Effector CD8-positive, alpha-beta T cell (primary cell): ENCODE measurements around the gene ESYT2.

Experiments used
- DNase-seq: peaks from one replicate; lab custom pipeline; 2025; lab: John Stamatoyannopoulos, UW

Gene ESYT2

GRCh38 chr7:158745057-158745715 lies 84.1 kb downstream of the ESYT2 start:
- DNase-seq, result no peak

DNA sequence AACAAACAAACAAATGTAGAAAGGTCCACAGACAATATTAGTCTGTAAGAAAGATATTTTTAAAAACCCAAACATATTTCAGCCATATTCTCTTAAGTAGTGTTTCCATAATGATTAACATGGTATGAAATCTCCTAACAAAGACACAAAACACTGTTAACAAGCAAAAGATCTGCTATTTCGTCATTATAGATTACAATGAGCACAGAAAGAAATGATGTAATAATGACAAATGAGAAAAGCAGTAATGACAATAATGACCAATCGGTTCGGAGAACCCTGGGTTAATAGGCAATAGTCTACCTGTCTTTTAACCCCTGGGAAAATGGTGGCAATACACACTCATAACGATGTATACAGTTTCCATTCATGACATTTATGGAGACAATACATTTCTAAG lies 85.2 kb downstream of the ESYT2 start:
- no peak for DNase-seq

DNA sequence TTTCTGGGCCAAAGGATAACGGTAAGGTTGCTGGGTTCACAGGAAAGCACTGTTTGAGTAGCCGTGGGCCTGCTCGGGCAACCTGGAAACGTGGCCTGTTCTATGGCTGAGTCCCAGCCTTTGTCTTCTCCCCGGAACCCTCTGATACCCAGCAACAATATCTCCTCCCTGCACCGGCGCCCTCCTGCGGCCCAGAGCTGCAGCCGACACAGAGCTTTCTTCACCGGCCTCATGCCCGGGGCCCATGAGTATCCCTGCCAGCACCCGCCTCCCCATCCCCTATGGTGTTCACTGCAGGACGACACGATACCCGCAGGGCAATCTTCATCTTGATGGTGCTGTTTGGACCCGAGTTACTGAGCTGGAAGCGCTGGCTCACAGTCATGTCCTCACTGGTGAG lies 86.1 kb downstream of the ESYT2 start:
- DNase-seq, result no peak

DNA sequence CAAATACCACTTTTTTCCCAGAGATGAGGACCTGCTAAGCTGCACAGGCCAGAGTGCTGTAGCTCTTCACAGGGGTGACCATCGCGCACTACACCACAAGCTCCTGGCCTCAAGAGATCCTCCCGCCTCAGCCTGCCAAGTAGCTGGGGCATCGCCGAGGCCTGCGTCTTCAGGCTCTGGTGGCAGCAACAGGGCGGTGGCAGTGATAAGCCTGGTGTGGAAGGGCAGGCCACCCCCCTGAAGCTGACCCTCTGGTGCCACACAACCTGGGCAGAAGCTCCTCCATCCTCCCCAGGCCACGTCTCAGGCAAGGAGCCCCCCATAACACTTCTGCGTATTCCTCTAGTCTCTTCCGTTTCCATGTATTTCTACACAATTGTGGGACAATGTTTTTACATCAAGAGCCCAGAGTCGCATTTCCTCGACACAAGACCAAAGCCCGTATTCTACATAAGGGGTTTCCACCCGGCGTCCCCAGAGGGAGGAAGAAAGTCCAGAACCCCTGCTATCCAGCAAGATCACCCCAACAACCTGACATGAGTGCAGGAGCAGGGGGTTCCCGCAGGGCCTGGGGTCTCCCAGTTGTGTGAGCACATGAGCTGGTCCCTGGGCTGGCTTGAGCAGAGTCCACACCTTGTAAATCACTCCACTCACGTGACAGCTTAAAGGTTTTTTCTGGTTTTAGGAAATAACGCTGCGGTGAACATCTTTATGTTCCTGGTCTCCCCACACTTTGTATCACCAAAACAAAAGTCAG lies 87.1 kb downstream of the ESYT2 start:
- DNase-seq, result no peak

DNA sequence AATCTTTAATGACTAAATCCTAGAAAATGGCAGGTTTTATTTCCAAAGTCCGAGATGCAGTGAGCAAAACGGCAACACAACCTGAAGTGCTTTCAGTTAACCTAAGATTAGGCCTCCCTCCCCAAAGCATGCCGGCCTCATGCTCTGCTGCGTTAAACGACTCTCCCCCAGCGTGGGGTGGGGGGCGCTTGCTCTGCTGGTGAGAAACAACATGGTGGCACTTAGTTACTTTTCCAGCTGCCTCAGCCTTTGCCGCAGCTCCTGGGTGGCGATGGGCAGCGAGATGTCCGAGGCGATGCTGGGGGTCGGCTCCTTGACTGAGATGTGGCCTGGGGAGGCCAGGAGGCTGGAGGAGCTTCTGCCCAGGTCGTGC lies 88.0 kb downstream of the ESYT2 start:
- DNase-seq, result no peak

DNA sequence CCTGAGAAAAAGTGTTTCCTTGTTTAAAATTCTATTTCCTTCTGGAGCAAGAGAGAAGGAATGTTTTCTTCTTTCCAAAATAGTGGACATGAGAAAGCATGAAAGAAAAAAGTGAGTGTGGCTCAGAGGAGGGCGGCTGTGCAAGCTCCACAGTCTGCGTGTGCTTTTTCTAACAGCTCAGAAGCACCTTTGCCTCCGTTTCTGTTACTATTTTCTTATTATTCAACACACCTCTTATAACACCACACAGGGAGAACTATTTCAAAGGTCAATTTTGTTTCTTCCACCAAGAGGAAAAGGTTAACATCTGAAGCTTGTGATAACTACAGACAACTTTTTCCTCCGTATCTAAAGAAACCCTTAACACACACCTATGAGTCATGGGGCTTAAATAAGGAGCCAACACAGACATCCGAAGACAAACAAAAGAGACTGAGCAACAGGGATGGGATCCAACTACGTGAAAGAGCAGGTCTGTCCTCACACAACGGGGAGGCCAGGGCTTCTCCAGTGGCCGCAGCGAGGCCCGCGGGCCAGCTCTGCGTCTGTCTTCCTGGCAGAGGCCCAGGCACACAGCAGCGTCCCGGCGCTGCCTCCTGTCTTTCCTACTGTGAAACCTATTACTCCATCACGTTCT lies 88.5 kb downstream of the ESYT2 start:
- no peak for DNase-seq

- no peak for DNase-seq
These were observed 89.2 kb downstream of the ESYT2 start for GRCh38 chr7:158740013-158740656.

- DNase-seq, result no peak
These were observed 90.5 kb downstream of the ESYT2 start for GRCh38 chr7:158738841-158739240.

GRCh38 chr7:158737064-158737695 lies 92.1 kb downstream of the ESYT2 start:
- DNase-seq, result no peak

- DNase-seq, result no peak
These were observed 93.4 kb downstream of the ESYT2 start for GRCh38 chr7:158735935-158736334.

DNA sequence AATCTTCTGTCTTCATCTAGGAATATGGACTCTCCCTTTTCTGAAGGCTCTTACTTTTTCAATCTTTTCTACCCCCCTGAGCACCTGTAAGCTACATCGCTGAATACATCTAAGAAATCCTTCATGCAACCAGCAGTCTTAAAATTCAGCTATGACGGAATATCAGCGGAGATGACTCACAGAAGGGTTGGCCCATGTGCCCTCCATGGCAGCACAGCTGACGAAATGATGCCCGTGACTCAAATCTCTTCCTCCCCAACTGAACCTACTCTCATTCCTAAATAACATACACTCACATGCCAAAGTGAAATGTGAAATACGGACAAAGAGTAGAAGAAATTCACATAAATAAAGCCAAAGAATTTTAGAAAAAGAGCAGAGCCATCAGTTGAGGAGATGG lies 94.4 kb downstream of the ESYT2 start:
- DNase-seq, result no peak

DNA sequence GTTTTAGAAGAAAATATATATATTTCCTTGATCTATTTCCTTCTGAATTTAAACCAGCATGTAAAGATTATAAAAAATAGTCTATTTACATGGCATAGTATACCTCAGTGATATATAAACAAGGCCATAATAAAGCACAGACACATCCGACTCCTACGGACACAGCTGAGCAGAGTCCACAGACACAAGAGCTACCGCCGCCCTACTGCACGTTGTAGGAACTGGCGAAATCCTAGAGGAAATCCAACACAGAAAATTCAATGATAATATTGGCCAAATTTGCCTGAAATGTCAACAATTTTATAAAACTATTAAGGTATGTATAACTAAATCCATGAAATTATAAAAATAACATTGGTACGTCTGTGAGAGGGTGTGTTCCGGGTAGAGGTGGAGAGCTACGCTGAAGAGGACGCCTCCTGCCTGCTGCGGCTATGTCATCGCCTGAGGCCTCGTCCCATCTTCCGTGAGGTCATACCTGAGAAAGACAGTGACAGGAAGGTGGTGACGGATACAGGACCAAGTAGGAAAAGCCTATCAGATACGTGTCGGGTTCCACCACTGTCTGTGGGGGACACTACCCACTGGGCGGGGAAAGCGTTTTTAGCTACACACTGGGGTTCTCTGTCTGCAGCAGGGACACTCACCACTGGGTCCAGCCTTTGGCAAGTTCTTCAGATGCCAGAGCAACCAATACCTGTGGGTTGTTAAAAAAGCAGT lies 95.4 kb downstream of the ESYT2 start:
- no peak for DNase-seq

DNA sequence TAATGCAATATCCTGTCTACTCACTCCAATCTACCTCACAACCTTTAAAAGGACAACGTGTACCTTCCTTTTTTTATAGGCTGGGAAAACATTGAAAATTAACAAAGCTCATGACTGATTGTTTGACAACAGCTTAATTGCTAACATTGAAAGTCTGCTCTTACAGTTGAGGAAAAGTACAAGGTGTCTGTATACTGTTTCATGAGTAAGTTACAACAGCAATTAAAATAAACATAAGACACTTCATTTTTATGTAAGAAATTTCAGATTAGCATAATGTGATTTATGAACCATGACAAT lies 96.1 kb downstream of the ESYT2 start:
- DNase-seq, result no peak

- DNase-seq, result no peak
These were observed 96.7 kb downstream of the ESYT2 start for GRCh38 chr7:158732494-158733219.

DNA sequence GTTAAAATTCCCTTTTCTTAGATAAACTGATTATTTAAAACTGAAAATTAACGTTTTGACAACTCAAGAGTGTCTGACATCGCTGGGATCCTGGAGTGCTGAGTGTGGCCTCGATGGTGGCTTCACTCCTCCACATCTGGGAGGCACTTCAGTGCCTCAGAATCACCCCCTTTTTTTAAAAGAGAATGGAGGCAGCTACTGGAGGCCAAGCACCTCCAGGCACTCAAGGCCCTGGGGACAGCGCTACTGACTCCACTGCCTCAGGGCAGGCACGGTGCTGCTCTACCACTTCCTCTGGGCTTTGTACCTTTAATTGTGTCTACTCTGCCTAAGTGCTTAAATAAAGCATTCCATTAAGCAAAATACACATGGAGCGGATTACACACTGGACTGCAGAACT lies 97.5 kb downstream of the ESYT2 start:
- no peak for DNase-seq

- DNase-seq, result no peak
These were observed 98.6 kb downstream of the ESYT2 start for GRCh38 chr7:158730383-158731346.

- no peak for DNase-seq
These were observed 99.5 kb downstream of the ESYT2 start for GRCh38 chr7:158729646-158730382.

- no peak for DNase-seq
These were observed 100.2 kb downstream of the ESYT2 start for GRCh38 chr7:158728911-158729645.

DNA sequence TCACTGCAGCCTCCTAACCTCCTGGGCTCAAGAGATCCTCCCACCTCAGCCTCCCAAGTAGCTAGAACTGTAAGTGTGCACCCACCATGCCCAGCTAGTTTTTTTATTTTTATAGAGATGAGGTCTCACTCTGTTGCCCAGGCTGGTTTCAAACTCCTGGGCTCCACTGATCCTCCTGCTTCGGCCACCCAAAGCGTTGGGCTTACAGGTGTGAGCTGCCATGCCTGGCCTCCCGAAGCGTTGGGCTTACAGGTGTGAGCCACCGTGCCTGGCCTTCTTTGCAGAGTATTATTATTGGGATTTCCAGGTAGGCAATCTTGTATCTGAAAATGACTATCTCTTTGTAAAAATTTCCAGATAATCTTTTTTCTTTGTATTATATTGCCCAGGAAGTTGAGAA lies 101.6 kb downstream of the ESYT2 start:
- DNase-seq, result no peak
